GM12878 (cell line): ENCODE measurements around the gene BCAP31. TPM values are rescaled to one million over a fixed set of nuclear protein-coding genes. Genes with fewer than 3 reads are reported as not detected.
"Not testable (repeated sequence)": the region's sequence is repeated elsewhere in the genome, so short reads cannot be mapped to it uniquely, and the experiment has no call there.

Experiments
- ATAC-seq: fragments of 200-7000 bp; cut with Tn5 transposase; 3 replicates; pipeline ENCODE4 v1.9.1; 2020; ENCODE audit warnings: mild to moderate bottlenecking, moderate library complexity
- BruUV-seq: library from RNA; stranded (reverse); fragments of 400-500 nt; replicated peaks from 2 replicates; lab custom pipeline; 2021; lab: Mats Ljungman, UMichigan
- CTCF ChIA-PET: fragments of 300-600 bp; sonication (Branson Sonifier 250); formaldehyde crosslinking; extraction: SDS; loops from one replicate; lab custom pipeline; 2021; ENCODE audit warnings: inconsistent platforms; lab: Yijun Ruan, JAX
- POLR2A ChIA-PET: fragments of 350-600 bp; formaldehyde crosslinking; extraction: SDS; loops from one replicate; lab custom pipeline; 2021; ENCODE audit warnings: inconsistent platforms; lab: Charles Lee
- RAD21 ChIA-PET: fragments of 300-600 bp; sonication (Branson Sonifier 250); formaldehyde crosslinking; loops from one replicate; lab custom pipeline; 2023; ENCODE audit warnings: antibody characterized with exemption; ENCODE audit not compliant: unreplicated experiment; lab: Charles Lee
- SMC1A ChIA-PET: fragments of 300-600 bp; sonication (Branson Sonifier 250); formaldehyde crosslinking; loops from one replicate; lab custom pipeline; 2023; ENCODE audit not compliant: unreplicated experiment, uncharacterized antibody; lab: Charles Lee
- DNase-seq: peaks from one replicate; pipeline ENCODE4 v3.0.0-alpha.2; 2011; ENCODE audit warnings: low read depth, low spot score
- FAIRE-seq: peaks from 3 replicates; lab custom pipeline; 2011; peaks lifted over from hg19 to GRCh38; lab: Jason Lieb, UNC
- H2AFZ ChIP-seq: 2 replicates; pipeline ENCODE4 v1.6.0; 2011; ENCODE audit warnings: low read depth, low read length, control low read depth; ENCODE audit not compliant: control insufficient read depth
- H3K27ac ChIP-seq: 2 replicates; pipeline ENCODE4 v1.5.1; 2011; ENCODE audit warnings: control low read depth; ENCODE audit not compliant: control insufficient read depth, insufficient read depth
- H3K27me3 ChIP-seq, 2 experiments: replicated peaks in 1 of 2; 2 replicates each; pipeline versions ENCODE4 v1.6.0 to v1.6.1; 2011; ENCODE audit warnings: low read length in 1 of 2; ENCODE audit not compliant: control insufficient read depth in 2 of 2, insufficient read depth in 2 of 2
- H3K36me3 ChIP-seq, 2 experiments: 2 replicates each; pipeline ENCODE4 v1.5.1; 2011; ENCODE audit warnings: low read length in 1 of 2; ENCODE audit not compliant: control insufficient read depth in 2 of 2, insufficient read depth in 2 of 2
- H3K4me1 ChIP-seq: 2 replicates; pipeline ENCODE4 v1.6.1; 2011; ENCODE audit warnings: mild to moderate bottlenecking, low read length, moderate library complexity, mixed read lengths; ENCODE audit not compliant: control insufficient read depth, insufficient read depth
- H3K4me2 ChIP-seq: 2 replicates; pipeline ENCODE4 v1.6.0; 2011; ENCODE audit warnings: control low read depth; ENCODE audit not compliant: control insufficient read depth, insufficient read depth
- H3K4me3 ChIP-seq: fragments of 200-600 bp; sonication (generic); 2 replicates; pipeline ENCODE4 v1.5.1; 2016
- H3K79me2 ChIP-seq: 2 replicates; pipeline ENCODE4 v1.6.0; 2011; ENCODE audit warnings: low read length; ENCODE audit not compliant: control insufficient read depth, insufficient read depth
- H3K9ac ChIP-seq: 2 replicates; pipeline ENCODE4 v1.8.0; 2011; ENCODE audit warnings: low read length, control low read depth, mixed read lengths; ENCODE audit not compliant: control insufficient read depth, insufficient read depth
- H3K9me3 ChIP-seq: replicated peaks from 3 replicates; pipeline ENCODE4 v1.5.1; 2011; ENCODE audit warnings: mild to moderate bottlenecking, low read length; ENCODE audit not compliant: control insufficient read depth, insufficient read depth
- H4K20me1 ChIP-seq: 2 replicates; pipeline ENCODE4 v1.6.0; 2011; ENCODE audit not compliant: control insufficient read depth, insufficient read depth
- CEBPB ChIP-seq, 2 experiments: fragments of 150-350 bp in 1 of 2; IDR thresholded peaks; 2 replicates each; pipeline ENCODE4 v1.6.1; 2012 to 2014; ENCODE audit warnings: low read depth in 2 of 2, low read length in 2 of 2, borderline replicate concordance in 1 of 2, inconsistent platforms in 1 of 2
- ESRRA ChIP-seq: IDR thresholded peaks from 2 replicates; pipeline ENCODE4 v1.6.1; 2012; ENCODE audit warnings: mild to moderate bottlenecking, low read length, improper control_type of control experiment
- IKZF2 ChIP-seq, 2 experiments: fragments of 450-650 bp; IDR thresholded peaks; 2 replicates each; pipeline ENCODE4 v1.6.1; 2017; ENCODE audit warnings: mild to moderate bottlenecking in 2 of 2, moderate library complexity in 2 of 2
- JUNB ChIP-seq: IDR thresholded peaks from 2 replicates; pipeline ENCODE4 v1.6.1; 2016; ENCODE audit warnings: antibody characterized with exemption, mild to moderate bottlenecking
- SMARCA5 ChIP-seq: fragments of 450-650 bp; IDR thresholded peaks from 2 replicates; pipeline ENCODE4 v1.6.1; 2017; ENCODE audit warnings: mild to moderate bottlenecking
- SREBF2 ChIP-seq: IDR thresholded peaks from 2 replicates; pipeline ENCODE4 v1.6.1; 2012; ENCODE audit warnings: mild to moderate bottlenecking, low read length
- WGBS: methylation state at CpG from one replicate; pipeline ENCODE4 v1.1.6; 2016; ENCODE audit warnings: low lambda C conversion rate; ENCODE audit not compliant: insufficient replicate concordance, insufficient coverage; ENCODE audit errors: missing lambda C conversion rate; 5-methylcytosine and 5-hydroxymethylcytosine counted together
- in situ Hi-C: fragments of 300-500 bp; cut with MboI; formaldehyde crosslinking; loops from 9 replicates; pipeline ENCODE4 v1.14.3; 2018; ENCODE audit warnings: mixed read lengths
- intact Hi-C: fragments of 100-400 bp; cut with micrococcal nuclease; formaldehyde crosslinking; loops from one replicate; pipeline ENCODE4 v1.14.2; 2022; ENCODE audit not compliant: unreplicated experiment
- polyA plus RNA-seq, 11 experiments: library from polyadenylated mRNA; depleted of rRNA in 4 of 11; unstranded in 6 of 11; stranded (reverse) in 5 of 11; fragments of >200 nt; fragmentation: Nextera tagmentation in 4 of 11; fragmentation: Illumina TruSeq in 1 of 11; extraction: Ambion mirVana in 4 of 11; extraction: Trizol in 1 of 11; gene quantifications; 1 replicate in 1 of 11; 2 replicates in 10 of 11; pipeline versions ENCODE4 v1.2.1 to v1.2.3, GENCODE V29; 2011 to 2016; ENCODE audit warnings: inconsistent platforms in 2 of 11, missing spikeins in 2 of 11, low read depth in 1 of 11
- total RNA-seq, 4 experiments: library from RNA; depleted of rRNA in 3 of 4; stranded (reverse); fragments of >200 nt in 3 of 4; fragmentation: Illumina TruSeq in 1 of 4; extraction: Trizol in 1 of 4; gene quantifications; 2 replicates each; pipeline versions ENCODE4 v1.2.1 to v1.2.3, GENCODE V29; 2013 to 2021
- TF ChIP-seq, protein P1 (sequence below): fragments of 450-650 bp; IDR thresholded peaks from 2 replicates; pipeline ENCODE4 v1.6.1; 2017; ENCODE audit warnings: borderline replicate concordance
- TF ChIP-seq, protein P2 (sequence below): fragments of 150-350 bp; IDR thresholded peaks from 2 replicates; pipeline ENCODE4 v1.6.1; 2014; ENCODE audit warnings: mild to moderate bottlenecking, low read depth, low read length

Gene BCAP31
- total and polyA plus RNA-seq, 10 of the 15 experiments (the other 5 are each of a cell fraction or from before 2014, with no cell fraction given) = 63.1 to 246 (median 95.6) TPM

DNA sequence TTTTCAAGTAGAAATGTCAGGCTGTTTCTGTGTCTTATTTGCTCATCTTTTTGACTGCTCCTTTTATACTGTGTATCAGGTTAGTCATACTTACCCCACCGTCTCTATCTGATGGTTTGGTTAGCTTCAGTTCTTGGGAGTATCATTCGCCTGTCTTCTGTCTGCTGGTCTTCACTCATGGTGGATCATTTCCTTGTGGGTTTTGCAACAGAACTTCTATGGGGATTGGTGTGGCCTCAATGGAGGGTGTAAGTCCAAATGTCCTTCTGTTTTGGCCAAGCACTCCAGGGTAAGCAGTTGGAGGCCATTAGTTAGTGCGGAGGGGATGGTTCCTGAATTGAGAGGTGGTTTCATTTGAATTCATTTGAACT lies 7.6 kb upstream of the BCAP31 start (continued):
- TF ChIP-seq, protein P1, sequence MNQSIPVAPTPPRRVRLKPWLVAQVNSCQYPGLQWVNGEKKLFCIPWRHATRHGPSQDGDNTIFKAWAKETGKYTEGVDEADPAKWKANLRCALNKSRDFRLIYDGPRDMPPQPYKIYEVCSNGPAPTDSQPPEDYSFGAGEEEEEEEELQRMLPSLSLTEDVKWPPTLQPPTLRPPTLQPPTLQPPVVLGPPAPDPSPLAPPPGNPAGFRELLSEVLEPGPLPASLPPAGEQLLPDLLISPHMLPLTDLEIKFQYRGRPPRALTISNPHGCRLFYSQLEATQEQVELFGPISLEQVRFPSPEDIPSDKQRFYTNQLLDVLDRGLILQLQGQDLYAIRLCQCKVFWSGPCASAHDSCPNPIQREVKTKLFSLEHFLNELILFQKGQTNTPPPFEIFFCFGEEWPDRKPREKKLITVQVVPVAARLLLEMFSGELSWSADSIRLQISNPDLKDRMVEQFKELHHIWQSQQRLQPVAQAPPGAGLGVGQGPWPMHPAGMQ = no peak
- no peak for TF ChIP-seq SMARCA5
- no peak for TF ChIP-seq ESRRA
- TF ChIP-seq, all 136 proteins: peak for 0

DNA sequence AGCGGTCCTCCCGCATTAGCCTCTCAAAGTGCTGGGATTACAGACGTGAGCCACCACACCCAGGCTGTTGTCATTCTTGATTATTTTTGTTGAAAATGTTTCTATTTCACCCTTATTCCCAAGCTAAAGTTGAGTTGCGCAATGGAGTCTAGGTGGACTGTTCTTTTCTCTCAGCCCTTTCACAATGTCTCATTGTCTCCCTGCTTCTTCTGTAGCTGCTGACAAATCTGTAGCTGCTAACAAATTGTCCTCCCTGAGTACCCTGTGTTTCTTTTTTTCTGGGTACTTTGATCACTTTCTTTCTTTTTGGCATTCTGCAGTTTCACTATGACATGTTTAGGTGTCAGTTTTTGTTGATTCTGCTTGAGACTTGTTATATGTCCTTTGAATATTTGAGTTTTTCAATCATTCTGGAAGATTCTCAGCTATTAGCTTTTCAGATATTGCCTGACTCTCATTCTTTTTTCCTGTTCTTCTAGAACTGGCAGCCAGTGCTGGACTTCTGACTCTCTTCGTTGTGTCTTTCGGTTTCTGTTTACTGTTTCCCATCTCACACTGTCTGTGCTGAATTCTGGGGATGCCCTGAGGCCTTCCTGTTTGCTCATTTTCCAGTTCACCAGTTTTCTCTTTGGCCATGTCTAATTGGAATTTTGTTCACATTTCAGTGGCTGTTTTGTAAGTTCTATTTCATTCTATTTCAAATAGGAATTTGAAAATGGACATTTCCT lies 7.1 kb upstream of the BCAP31 start:
- H4K20me1 ChIP-seq = no peaks in the 10 kb centered on the region
- POLR2A ChIA-PET = no interaction called here
- no peak overlapping the region for H3K9ac ChIP-seq
- no peak overlapping the region for H3K4me3 ChIP-seq
- CTCF ChIA-PET = interaction anchor here (0.5 to 1.5 kb wide), 2 partner anchors 65 to 87 kb away, joined by 3 to 4 read pairs; no protein-coding TSS in a partner anchor
- RAD21 ChIA-PET = no interaction called here
- no peaks in the 10 kb centered on the region for H3K36me3 ChIP-seq
- intact Hi-C loops = no loop called here
- BruUV-seq = no TSS peak
- no peaks in the 10 kb centered on the region for H3K79me2 ChIP-seq
- ATAC-seq = peak; percentile 13; the same call in 1 of the 3 replicates
- SMC1A ChIA-PET = no interaction called here
- no peaks in the 10 kb centered on the region for H3K27me3 ChIP-seq
- DNase-seq = no peak
- no peak overlapping the region; the same call in 1 of the 2 replicates for H3K27ac ChIP-seq
- no peak overlapping the region for H2AFZ ChIP-seq
- WGBS = 53% methylated on average over 6 of the region's 6 CpGs
- TF ChIP-seq IKZF2 (IDR thresholded peaks at IDR 0.05) (peak in 1 of 2 experiments; percentile 22; a peak in 1 of 4 replicates), SREBF2 (no peak), CEBPB (IDR thresholded peaks at IDR 0.05; ENCODE audit: borderline replicate concordance in 1 of 2, low read depth in 2 of 2, low read length in 2 of 2) (peak in 1 of 2 experiments; percentile 51; a peak in 1 of 4 replicates), JUNB (peak; percentile 48; the same call in 1 of the 2 replicates)
- TF ChIP-seq, protein P2, sequence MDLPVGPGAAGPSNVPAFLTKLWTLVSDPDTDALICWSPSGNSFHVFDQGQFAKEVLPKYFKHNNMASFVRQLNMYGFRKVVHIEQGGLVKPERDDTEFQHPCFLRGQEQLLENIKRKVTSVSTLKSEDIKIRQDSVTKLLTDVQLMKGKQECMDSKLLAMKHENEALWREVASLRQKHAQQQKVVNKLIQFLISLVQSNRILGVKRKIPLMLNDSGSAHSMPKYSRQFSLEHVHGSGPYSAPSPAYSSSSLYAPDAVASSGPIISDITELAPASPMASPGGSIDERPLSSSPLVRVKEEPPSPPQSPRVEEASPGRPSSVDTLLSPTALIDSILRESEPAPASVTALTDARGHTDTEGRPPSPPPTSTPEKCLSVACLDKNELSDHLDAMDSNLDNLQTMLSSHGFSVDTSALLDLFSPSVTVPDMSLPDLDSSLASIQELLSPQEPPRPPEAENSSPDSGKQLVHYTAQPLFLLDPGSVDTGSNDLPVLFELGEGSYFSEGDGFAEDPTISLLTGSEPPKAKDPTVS = 0 out of 2 replicates have a peak, but pooled peaks have one; percentile 34
- TF ChIP-seq, all 136 proteins: peak for 4
- Histone ChIP-seq H3K9me3 (peaks cover 2% of the 10 kb centered on the region; the same call in 1 of the 3 replicates), H3K4me2 (no peak overlapping the region), H3K4me1 (peaks cover 20% of the 10 kb centered on the region)
- FAIRE-seq = peak; percentile 35
- in situ Hi-C loops = loop anchor here (10.0 kb wide), 2 partner anchors 54 to 56 kb away; partner anchors contain the start of genes PNCK and SRPK3

DNA sequence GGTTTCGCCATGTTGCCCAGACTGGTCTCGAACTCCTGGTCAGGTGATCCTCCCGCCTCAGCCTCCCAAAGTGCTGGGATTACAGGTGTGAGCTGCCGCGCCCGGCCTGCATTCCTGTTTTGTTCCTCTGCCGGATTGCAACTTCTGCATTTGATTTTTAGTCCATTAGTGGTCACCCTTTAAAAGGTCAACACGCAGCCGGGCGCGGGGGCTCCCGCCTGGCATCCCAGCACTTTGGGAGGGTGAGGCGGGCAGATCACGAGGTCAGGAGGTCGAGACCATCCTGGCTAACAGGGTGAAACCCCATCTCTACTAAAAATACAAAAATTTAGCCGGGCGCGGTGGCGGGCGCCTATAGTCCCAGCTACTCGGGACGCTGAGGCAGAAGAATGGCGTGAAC lies 5.9 kb upstream of the BCAP31 start:
- 86% methylated on average over 23 of the region's 23 CpGs for WGBS
- in situ Hi-C loops = loop anchor here (10.0 kb wide), 2 partner anchors 55 kb away; partner anchors contain the start of genes PNCK and SRPK3

More for the DNA sequence above, 5.9 kb upstream of the BCAP31 start:
- RAD21 ChIA-PET, H2AFZ ChIP-seq, H3K9ac ChIP-seq, FAIRE-seq, DNase-seq, H3K79me2 ChIP-seq, H3K27me3 ChIP-seq, BruUV-seq, H4K20me1 ChIP-seq, POLR2A ChIA-PET, H3K9me3 ChIP-seq, H3K4me2 ChIP-seq, SMC1A ChIA-PET, H3K36me3 ChIP-seq, H3K27ac ChIP-seq, H3K4me3 ChIP-seq, intact Hi-C loops, ATAC-seq: not testable (repeated sequence)
- peaks cover 30% of the 10 kb centered on the region for H3K4me1 ChIP-seq
- CTCF ChIA-PET = interaction anchor here (1.5 kb wide), 1 partner anchor 64 kb away, joined by 4 read pairs; no protein-coding TSS in a partner anchor
